Activated T-cell treated with anti-CD3 and anti-CD28 coated beads for 4 hours (primary cell): ENCODE results near the gene IPO13.

Experiments
- DNase-seq: peaks from one replicate; pipeline ENCODE4 v3.0.0-alpha.2; 2020

Gene IPO13

GRCh38 chr1:44013949-44014348 is 67.2 kb downstream of the IPO13 start:
- no peak for DNase-seq

- DNase-seq, result no peak
Measured at GRCh38 chr1:44014365-44015104, 67.8 kb downstream of the IPO13 start.

GRCh38 chr1:44015206-44015605 is 68.5 kb downstream of the IPO13 start:
- DNase-seq, result no peak

- DNase-seq, result no peak
Measured at GRCh38 chr1:44016041-44016889, 69.5 kb downstream of the IPO13 start.

- no peak for DNase-seq
Measured at GRCh38 chr1:44016890-44017400, 70.2 kb downstream of the IPO13 start.
